Natural killer cell treated with Interleukin-12 subunit alpha and Interleukin-12 subunit beta and Interleukin-15 and Interleukin-18, amount 100 ng/mL, for 72 hours (primary cell): ENCODE results near the gene PPID. TPM values are rescaled to one million over a fixed set of nuclear protein-coding genes. Genes with fewer than 3 reads are reported as not detected.
"Not testable (repeated sequence)": the region's sequence is repeated elsewhere in the genome, so short reads cannot be mapped to it uniquely, and the experiment has no call there.

Experiments used
- ATAC-seq, 2 donors: fragments of 150-1000 bp; cut with Tn5 transposase in 1 of 2; sonication (Bioruptor Pico), chemical (Tn5 transposase) in 1 of 2; 2 replicates each; pipeline ENCODE4 v1.10.0; 2021
- DNase-seq: peaks from one replicate; pipeline ENCODE4 v3.0.0; 2022; ENCODE audit warnings: low spot score
- H3K27ac Mint-ChIP-seq, 2 donors: 1 replicate in 1 of 2; 2 replicates in 1 of 2; pipeline ENCODE4 v1.8.0; 2022; ENCODE audit warnings: mixed read lengths in 2 of 2, mild to moderate bottlenecking in 1 of 2, moderate library complexity in 1 of 2
- H3K27me3 Mint-ChIP-seq, 2 donors: 1 replicate in 1 of 2; 2 replicates in 1 of 2; pipeline ENCODE4 v1.8.0; 2022; ENCODE audit warnings: mixed read lengths in 2 of 2
- H3K36me3 Mint-ChIP-seq: one replicate; pipeline ENCODE4 v1.8.0; 2022; ENCODE audit warnings: mixed read lengths
- H3K4me1 Mint-ChIP-seq, 2 donors: 1 replicate in 1 of 2; 2 replicates in 1 of 2; pipeline ENCODE4 v1.8.0; 2022; ENCODE audit warnings: low read depth in 2 of 2, mixed read lengths in 2 of 2, mild to moderate bottlenecking in 1 of 2
- H3K4me3 Mint-ChIP-seq: one replicate; pipeline ENCODE4 v1.8.0; 2022; ENCODE audit warnings: mixed read lengths
- H3K9me3 Mint-ChIP-seq: 2 replicates; pipeline ENCODE4 v1.8.0; 2022; ENCODE audit warnings: mixed read lengths
- total RNA-seq, 2 donors: library from RNA; stranded (reverse); gene quantifications; one replicate each; pipeline ENCODE4 v1.2.3, GENCODE V29; 2022

PPID gene
- total RNA-seq, 2 donors from 2014 or later: 32.8 to 55.6 TPM

GRCh38 chr4:158721680-158722079 lies 1.5 kb downstream of the PPID start:
- H3K9me3 Mint-ChIP-seq: no peaks in the 10 kb centered on the region
- H3K27me3 Mint-ChIP-seq: peaks cover 5 to 7% of the 10 kb centered on the region in 2 donors
- peaks cover 48% of the 10 kb centered on the region for H3K36me3 Mint-ChIP-seq
- H3K27ac Mint-ChIP-seq: peak overlapping the region; percentile 99
- DNase-seq: no peak
- no peak for ATAC-seq
- peak overlapping the region; percentile 99 for H3K4me3 Mint-ChIP-seq
- H3K4me1 Mint-ChIP-seq: peaks cover 30 to 54% of the 10 kb centered on the region in 2 donors

GRCh38 chr4:158715802-158716201 lies 7.4 kb downstream of the PPID start:
- Mint-ChIP-seq H3K27ac (peak overlapping the region in 1 of 2 donors; percentile 9), H3K27me3 (no peaks in the 10 kb centered on the region), H3K36me3 (peaks cover 59% of the 10 kb centered on the region), H3K9me3 (no peaks in the 10 kb centered on the region), H3K4me1 (peaks cover 19 to 28% of the 10 kb centered on the region in 2 donors), H3K4me3 (no peak overlapping the region)
- ATAC-seq (no peak), DNase-seq (no peak)

- Mint-ChIP-seq H3K4me3 (no peak overlapping the region), H3K27me3 (no peaks in the 10 kb centered on the region), H3K27ac (no peak overlapping the region), H3K4me1 (peaks cover 19 to 27% of the 10 kb centered on the region in 2 donors), H3K9me3 (no peaks in the 10 kb centered on the region), H3K36me3 (peaks cover 63% of the 10 kb centered on the region)
- ATAC-seq (no peak), DNase-seq (no peak)
Observed at GRCh38 chr4:158714937-158715336, 8.3 kb downstream of the PPID start.

- H3K9me3 Mint-ChIP-seq, H3K4me3 Mint-ChIP-seq, H3K4me1 Mint-ChIP-seq, H3K27me3 Mint-ChIP-seq, DNase-seq, H3K27ac Mint-ChIP-seq, ATAC-seq: not testable (repeated sequence)
- peaks cover 47% of the 10 kb centered on the region for H3K36me3 Mint-ChIP-seq
Observed at GRCh38 chr4:158712622-158713021, 10.6 kb downstream of the PPID start.

GRCh38 chr4:158710814-158711213 lies 12.4 kb downstream of the PPID start:
- peaks cover 5 to 6% of the 10 kb centered on the region in 2 donors for H3K4me1 Mint-ChIP-seq
- no peak overlapping the region for H3K27ac Mint-ChIP-seq
- H3K9me3 Mint-ChIP-seq: no peaks in the 10 kb centered on the region
- ATAC-seq: no peak
- no peak for DNase-seq
- H3K27me3 Mint-ChIP-seq: no peaks in the 10 kb centered on the region
- no peak overlapping the region for H3K4me3 Mint-ChIP-seq
- H3K36me3 Mint-ChIP-seq: peaks cover 43% of the 10 kb centered on the region

GRCh38 chr4:158704274-158704673 lies 18.9 kb downstream of the PPID start:
- no peak overlapping the region for H3K27ac Mint-ChIP-seq

GRCh38 chr4:158688813-158689212 lies 34.4 kb downstream of the PPID start:
- H3K9me3 Mint-ChIP-seq: no peaks in the 10 kb centered on the region

More at GRCh38 chr4:158704274-158704673, 18.9 kb downstream of the PPID start:
- Mint-ChIP-seq H3K36me3 (peaks cover 14% of the 10 kb centered on the region), H3K4me1 (no peaks in the 10 kb centered on the region), H3K27me3 (no peaks in the 10 kb centered on the region), H3K9me3 (no peaks in the 10 kb centered on the region), H3K4me3 (no peak overlapping the region)
- DNase-seq: no peak
- ATAC-seq: no peak

GRCh38 chr4:158682066-158682465 lies 41.1 kb downstream of the PPID start:
- no peaks in the 10 kb centered on the region for H3K27me3 Mint-ChIP-seq
- no peak overlapping the region for H3K4me3 Mint-ChIP-seq
- H3K36me3 Mint-ChIP-seq: peaks cover 12% of the 10 kb centered on the region
- no peaks in the 10 kb centered on the region for H3K4me1 Mint-ChIP-seq
- H3K27ac Mint-ChIP-seq: no peak overlapping the region
- no peaks in the 10 kb centered on the region for H3K9me3 Mint-ChIP-seq
- ATAC-seq (no peak), DNase-seq (no peak)

More at GRCh38 chr4:158688813-158689212, 34.4 kb downstream of the PPID start:
- Mint-ChIP-seq H3K27ac (no peak overlapping the region), H3K4me3 (no peak overlapping the region), H3K4me1 (no peaks in the 10 kb centered on the region), H3K27me3 (no peaks in the 10 kb centered on the region), H3K36me3 (peaks cover 12% of the 10 kb centered on the region)
- DNase-seq (no peak), ATAC-seq (no peak)

- Mint-ChIP-seq H3K4me3 (no peak overlapping the region), H3K27ac (no peak overlapping the region), H3K4me1 (no peaks in the 10 kb centered on the region), H3K27me3 (no peaks in the 10 kb centered on the region), H3K36me3 (peaks cover 12% of the 10 kb centered on the region), H3K9me3 (no peaks in the 10 kb centered on the region)
- DNase-seq (no peak), ATAC-seq (no peak)
Observed at GRCh38 chr4:158681629-158682028, 41.6 kb downstream of the PPID start.

GRCh38 chr4:158678767-158679166 lies 44.4 kb downstream of the PPID start:
- no peak for DNase-seq
- no peak for ATAC-seq
- Mint-ChIP-seq H3K36me3 (peaks cover 5% of the 10 kb centered on the region), H3K9me3 (no peaks in the 10 kb centered on the region), H3K4me3 (no peak overlapping the region), H3K27me3 (no peaks in the 10 kb centered on the region), H3K27ac (no peak overlapping the region), H3K4me1 (no peaks in the 10 kb centered on the region)

GRCh38 chr4:158676076-158676475 lies 47.1 kb downstream of the PPID start:
- no peaks in the 10 kb centered on the region for H3K27me3 Mint-ChIP-seq
- no peak for ATAC-seq
- no peak for DNase-seq

GRCh38 chr4:158673633-158674032 lies 49.6 kb downstream of the PPID start:
- H3K4me3 Mint-ChIP-seq: peak overlapping the region; percentile 9
- no peak overlapping the region for H3K27ac Mint-ChIP-seq

More at GRCh38 chr4:158676076-158676475, 47.1 kb downstream of the PPID start:
- no peak overlapping the region for H3K4me3 Mint-ChIP-seq
- no peaks in the 10 kb centered on the region for H3K9me3 Mint-ChIP-seq
- peaks cover 1 to 4% of the 10 kb centered on the region in 2 donors for H3K4me1 Mint-ChIP-seq
- H3K27ac Mint-ChIP-seq: no peak overlapping the region
- H3K36me3 Mint-ChIP-seq: peaks cover 6% of the 10 kb centered on the region

GRCh38 chr4:158671915-158672806 lies 51.0 kb downstream of the PPID start, which contains the start of gene ETFDH:
TSS of gene ETFDH (plus strand) at chr4:158672296. CDS start at chr4:158672457, 161 bp downstream.
- DNase-seq (peak; percentile 100), ATAC-seq (peak; percentile 93 to 95)
- Mint-ChIP-seq H3K36me3 (peaks cover 7% of the 10 kb centered on the region), H3K9me3 (no peaks in the 10 kb centered on the region), H3K4me1 (peaks cover 8 to 12% of the 10 kb centered on the region in 2 donors), H3K4me3 (peak within 1 kb of the TSS; percentile 99), H3K27ac (peak within 1 kb of the TSS; percentile 78 to 89), H3K27me3 (no peaks in the 10 kb centered on the region)

More at GRCh38 chr4:158673633-158674032, 49.6 kb downstream of the PPID start:
- H3K27me3 Mint-ChIP-seq: no peaks in the 10 kb centered on the region
- H3K4me1 Mint-ChIP-seq: peaks cover 8 to 10% of the 10 kb centered on the region in 2 donors
- H3K36me3 Mint-ChIP-seq: peaks cover 7% of the 10 kb centered on the region
- H3K9me3 Mint-ChIP-seq: no peaks in the 10 kb centered on the region
- DNase-seq: no peak
- ATAC-seq: no peak

- H3K4me1 Mint-ChIP-seq: peaks cover 8 to 12% of the 10 kb centered on the region in 2 donors
- DNase-seq (no peak), ATAC-seq (no peak)
- no peaks in the 10 kb centered on the region for H3K27me3 Mint-ChIP-seq
- peak within 1 kb of the TSS; percentile 78 to 89 for H3K27ac Mint-ChIP-seq
- H3K4me3 Mint-ChIP-seq: peak within 1 kb of the TSS; percentile 99
- peaks cover 7% of the 10 kb centered on the region for H3K36me3 Mint-ChIP-seq
- no peaks in the 10 kb centered on the region for H3K9me3 Mint-ChIP-seq
Observed at GRCh38 chr4:158671665-158671914, 51.6 kb downstream of the PPID start, which contains the start of gene C4orf46. TSS of gene C4orf46 (minus strand) at chr4:158671887. CDS start at chr4:158671801, 86 bp downstream.
